Hepatocyte (in vitro differentiated cells): ENCODE measurements around the gene C22orf23. TPM values are rescaled to one million over a fixed set of nuclear protein-coding genes. Genes with fewer than 3 reads are reported as not detected.

ENCODE experiments used
- DNase-seq: peaks from one replicate; pipeline ENCODE4 v3.0.0-alpha.2; 2016; ENCODE audit warnings: low spot score
- H2AFZ ChIP-seq: fragments of 200-600 bp; sonication (generic); 2 replicates; pipeline ENCODE4 v1.6.0; 2016; ENCODE audit warnings: antibody characterized with exemption, mild to moderate bottlenecking
- H3K27ac ChIP-seq: fragments of 200-600 bp; sonication (generic); 2 replicates; pipeline ENCODE4 v1.5.1; 2016; ENCODE audit warnings: mild to moderate bottlenecking
- H3K27me3 ChIP-seq: fragments of 200-600 bp; sonication (generic); 2 replicates; pipeline ENCODE4 v1.6.1; 2016
- H3K36me3 ChIP-seq: fragments of 200-600 bp; sonication (generic); replicated peaks from 2 replicates; pipeline ENCODE4 v1.5.1; 2016; ENCODE audit warnings: low read depth; ENCODE audit not compliant: insufficient read depth
- H3K4me1 ChIP-seq: fragments of 200-600 bp; sonication (generic); 2 replicates; pipeline ENCODE4 v1.5.1; 2016; ENCODE audit warnings: mild to moderate bottlenecking, moderate library complexity; ENCODE audit not compliant: insufficient read depth
- H3K4me2 ChIP-seq: fragments of 200-600 bp; sonication (generic); 2 replicates; pipeline ENCODE4 v1.6.0; 2016
- H3K4me3 ChIP-seq: fragments of 200-600 bp; sonication (generic); 2 replicates; pipeline ENCODE4 v1.5.1; 2016; ENCODE audit warnings: mild to moderate bottlenecking
- H3K79me2 ChIP-seq: fragments of 200-600 bp; sonication (generic); 2 replicates; pipeline ENCODE4 v1.6.0; 2017; ENCODE audit warnings: mild to moderate bottlenecking
- H3K9me2 ChIP-seq: fragments of 200-600 bp; sonication (generic); replicated peaks from 2 replicates; pipeline ENCODE4 v1.6.0; 2017; ENCODE audit warnings: mild to moderate bottlenecking; ENCODE audit not compliant: insufficient read depth
- H3K9me3 ChIP-seq: fragments of 200-600 bp; sonication (generic); 2 replicates; pipeline ENCODE4 v1.5.1; 2016; ENCODE audit warnings: low read depth, mild to moderate bottlenecking
- H4K20me1 ChIP-seq: fragments of 200-600 bp; sonication (generic); 2 replicates; pipeline ENCODE4 v1.6.0; 2016; ENCODE audit warnings: mild to moderate bottlenecking; ENCODE audit not compliant: insufficient read depth, poor library complexity, severe bottlenecking
- CTCF ChIP-seq: fragments of 200-600 bp; sonication (generic); IDR thresholded peaks from 2 replicates; pipeline ENCODE4 v1.5.1; 2016; ENCODE audit warnings: antibody characterized with exemption, mild to moderate bottlenecking; ENCODE audit not compliant: poor library complexity
- EZH2 ChIP-seq: fragments of 200-600 bp; sonication (generic); IDR thresholded peaks from 2 replicates; pipeline ENCODE4 v1.6.1; 2016; ENCODE audit warnings: antibody characterized with exemption, mild to moderate bottlenecking, borderline replicate concordance
- EZH2phosphoT487 ChIP-seq: fragments of 200-600 bp; sonication (generic); IDR thresholded peaks from one replicate; pipeline ENCODE4 v1.6.1; 2018; ENCODE audit warnings: antibody characterized with exemption, mild to moderate bottlenecking, low read depth, moderate library complexity; ENCODE audit not compliant: unreplicated experiment, severe bottlenecking
- WGBS: methylation state at CpG from one replicate; pipeline ENCODE4 v1.1.6; 2016; ENCODE audit warnings: low lambda C conversion rate; ENCODE audit errors: missing lambda C conversion rate; 5-methylcytosine and 5-hydroxymethylcytosine counted together
- polyA plus RNA-seq: library from polyadenylated mRNA; unstranded; fragments of >200 nt; fragmentation: Nextera tagmentation; extraction: Ambion mirVana; gene quantifications from 2 replicates; pipeline ENCODE4 v1.2.1, GENCODE V29; 2016
- total RNA-seq: library from RNA; depleted of rRNA; stranded (reverse); fragments of >200 nt; gene quantifications from 2 replicates; pipeline ENCODE4 v1.2.3, GENCODE V29; 2014

C22orf23 gene
- total RNA-seq (0.30 TPM in 1 of 2 replicates, not detected in the other), polyA plus RNA-seq (0.29 TPM in 1 of 2 replicates, not detected in the other)

- H2AFZ ChIP-seq, result peak within 1 kb of the TSS; percentile 90
Measured at GRCh38 chr22:37953437-37954179, at the start of gene C22orf23, which contains the start of gene POLR2F. C22orf23 (minus strand) TSS chr22:37953601; CDS start chr22:37953149, 452 bp downstream. POLR2F (plus strand) TSS chr22:37953699; CDS start chr22:37953788, 89 bp downstream.

GRCh38 chr22:37999640-38000272 is 46.4 kb upstream of the C22orf23 start:
- no peak overlapping the region for H2AFZ ChIP-seq
- H3K79me2 ChIP-seq, result no peaks in the 10 kb centered on the region
- no peaks in the 10 kb centered on the region for H3K9me2 ChIP-seq
- no peaks in the 10 kb centered on the region for H4K20me1 ChIP-seq
- H3K4me1 ChIP-seq, result no peaks in the 10 kb centered on the region
- no peaks in the 10 kb centered on the region for H3K9me3 ChIP-seq
- H3K36me3 ChIP-seq, result no peaks in the 10 kb centered on the region
- no peak for TF ChIP-seq EZH2
- TF ChIP-seq EZH2phosphoT487, result no peak
- no peak for TF ChIP-seq CTCF
- no peak for DNase-seq
- H3K4me2 ChIP-seq, result no peak overlapping the region
- 81% methylated on average over 16 of the region's 16 CpGs for WGBS
- no peak overlapping the region for H3K27ac ChIP-seq
- no peak overlapping the region for H3K4me3 ChIP-seq
- H3K27me3 ChIP-seq, result no peaks in the 10 kb centered on the region

More at GRCh38 chr22:37953437-37954179, at the start of gene C22orf23, which contains the start of gene POLR2F:
- no peaks in the 10 kb centered on the region for H3K27me3 ChIP-seq
- peak within 1 kb of the TSS; percentile 46 for H3K4me3 ChIP-seq
- H3K4me1 ChIP-seq, result peaks cover 14% of the 10 kb centered on the region
- H3K4me2 ChIP-seq, result peak within 1 kb of the TSS; percentile 93
- H3K27ac ChIP-seq, result no peak within 1 kb of the TSS
- TF ChIP-seq CTCF, result no peak
- TF ChIP-seq EZH2, result no peak
- TF ChIP-seq EZH2phosphoT487, result no peak
- WGBS, result under 1% methylated on average over 45 of the region's 52 CpGs
- peaks cover 30% of the 10 kb centered on the region for H3K79me2 ChIP-seq
- H3K9me3 ChIP-seq, result no peaks in the 10 kb centered on the region
- peak; percentile 99 for DNase-seq
- H3K36me3 ChIP-seq, result no peaks in the 10 kb centered on the region
- H3K9me2 ChIP-seq, result no peaks in the 10 kb centered on the region
- no peaks in the 10 kb centered on the region for H4K20me1 ChIP-seq

GRCh38 chr22:37999236-37999635 is 45.8 kb upstream of the C22orf23 start:
- Histone ChIP-seq H3K4me1 (no peaks in the 10 kb centered on the region), H3K4me2 (no peak overlapping the region)
- WGBS, result 93% methylated on average over 10 of the region's 10 CpGs

More at GRCh38 chr22:37999236-37999635, 45.8 kb upstream of the C22orf23 start:
- no peaks in the 10 kb centered on the region for H3K79me2 ChIP-seq
- H3K36me3 ChIP-seq, result no peaks in the 10 kb centered on the region
- H3K27me3 ChIP-seq, result no peaks in the 10 kb centered on the region
- TF ChIP-seq EZH2phosphoT487, result no peak
- no peak for TF ChIP-seq CTCF
- TF ChIP-seq EZH2, result no peak
- no peak for DNase-seq
- no peaks in the 10 kb centered on the region for H3K9me3 ChIP-seq
- no peaks in the 10 kb centered on the region for H3K9me2 ChIP-seq
- H4K20me1 ChIP-seq, result no peaks in the 10 kb centered on the region
- no peak overlapping the region for H2AFZ ChIP-seq
- H3K4me3 ChIP-seq, result no peak overlapping the region
- H3K27ac ChIP-seq, result no peak overlapping the region
